Upper lobe of left lung (tissue), 6 donors: ENCODE results near the gene BPIFB3. TPM values are rescaled to one million over a fixed set of nuclear protein-coding genes. Genes with fewer than 3 reads are reported as not detected.

ENCODE experiments used
- ATAC-seq, 2 donors: fragments of 200-7000 bp; cut with Tn5 transposase; one replicate each; pipeline ENCODE4 v1.9.1; 2022; ENCODE audit warnings: mild to moderate bottlenecking in 2 of 2, moderate library complexity in 2 of 2; ENCODE audit not compliant: low FRiP score in 2 of 2
- DNase-seq, 2 donors: peaks; one replicate each; pipeline ENCODE4 v3.0.0-alpha.2; 2019 to 2020
- H3K27ac ChIP-seq, 4 donors: fragments of 200-600 bp; sonication (generic); one replicate each; pipeline ENCODE4 v1.5.1; 2016 to 2019
- H3K27me3 ChIP-seq, 4 donors: fragments of 200-600 bp; sonication (generic); one replicate each; pipeline ENCODE4 v1.5.1; 2017 to 2019
- H3K36me3 ChIP-seq, 4 donors: fragments of 200-600 bp; sonication (generic); one replicate each; pipeline ENCODE4 v1.5.1; 2016 to 2019
- H3K4me1 ChIP-seq, 4 donors: fragments of 200-600 bp; sonication (generic); one replicate each; pipeline ENCODE4 v1.5.1; 2018 to 2019
- H3K4me3 ChIP-seq, 4 donors: fragments of 200-600 bp; sonication (generic); one replicate each; pipeline ENCODE4 v1.5.1; 2017 to 2019; ENCODE audit warnings: mild to moderate bottlenecking in 2 of 4, moderate library complexity in 1 of 4
- H3K9me3 ChIP-seq, 4 donors: fragments of 200-600 bp; sonication (generic); one replicate each; pipeline ENCODE4 v1.5.1; 2018 to 2019
- EP300 ChIP-seq, 4 donors: sonication (generic); formaldehyde crosslinking; IDR thresholded peaks; one replicate each; pipeline ENCODE4 v1.5.1; 2017; ENCODE audit warnings: antibody characterized with exemption in 4 of 4, control low read depth in 2 of 4
- POLR2A ChIP-seq, 4 donors: fragments of 450-650 bp; IDR thresholded peaks; one replicate each; pipeline ENCODE4 v1.5.1; 2016 to 2017; ENCODE audit warnings: antibody characterized with exemption in 4 of 4, mild to moderate bottlenecking in 2 of 4
- POLR2AphosphoS5 ChIP-seq, 2 donors: sonication (generic); formaldehyde crosslinking; IDR thresholded peaks; one replicate each; pipeline ENCODE4 v1.5.1; 2017; ENCODE audit warnings: antibody characterized with exemption in 2 of 2
- WGBS, 2 donors: methylation state at CpG; one replicate each; pipeline ENCODE4 v1.1.5; 2017 to 2018; 5-methylcytosine and 5-hydroxymethylcytosine counted together
- total RNA-seq, 6 donors: library from RNA; depleted of rRNA in 4 of 6; stranded (reverse); fragments of >200 nt in 4 of 6; gene quantifications; one replicate each; pipeline versions ENCODE4 v1.1.0 to v1.2.1, GENCODE V29; 2016 to 2021
- TF ChIP-seq, protein P1 (sequence below), 6 experiments: fragments of 450-650 bp in 4 of 6; fragments of 200-600 bp in 2 of 6; sonication (generic) in 2 of 6; IDR thresholded peaks; one replicate each; pipeline ENCODE4 v1.5.1; 2016 to 2019; ENCODE audit warnings: antibody characterized with exemption in 6 of 6
- donor health status: DM: no; HTN: no; CAD: no; lungs with moderate emphysema.
- donor health status: DM: no; HTN: yes; CAD: no; lungs with severe emphysema.

Gene BPIFB3
- total RNA-seq, 6 donors from 2014 or later = not detected

DNA sequence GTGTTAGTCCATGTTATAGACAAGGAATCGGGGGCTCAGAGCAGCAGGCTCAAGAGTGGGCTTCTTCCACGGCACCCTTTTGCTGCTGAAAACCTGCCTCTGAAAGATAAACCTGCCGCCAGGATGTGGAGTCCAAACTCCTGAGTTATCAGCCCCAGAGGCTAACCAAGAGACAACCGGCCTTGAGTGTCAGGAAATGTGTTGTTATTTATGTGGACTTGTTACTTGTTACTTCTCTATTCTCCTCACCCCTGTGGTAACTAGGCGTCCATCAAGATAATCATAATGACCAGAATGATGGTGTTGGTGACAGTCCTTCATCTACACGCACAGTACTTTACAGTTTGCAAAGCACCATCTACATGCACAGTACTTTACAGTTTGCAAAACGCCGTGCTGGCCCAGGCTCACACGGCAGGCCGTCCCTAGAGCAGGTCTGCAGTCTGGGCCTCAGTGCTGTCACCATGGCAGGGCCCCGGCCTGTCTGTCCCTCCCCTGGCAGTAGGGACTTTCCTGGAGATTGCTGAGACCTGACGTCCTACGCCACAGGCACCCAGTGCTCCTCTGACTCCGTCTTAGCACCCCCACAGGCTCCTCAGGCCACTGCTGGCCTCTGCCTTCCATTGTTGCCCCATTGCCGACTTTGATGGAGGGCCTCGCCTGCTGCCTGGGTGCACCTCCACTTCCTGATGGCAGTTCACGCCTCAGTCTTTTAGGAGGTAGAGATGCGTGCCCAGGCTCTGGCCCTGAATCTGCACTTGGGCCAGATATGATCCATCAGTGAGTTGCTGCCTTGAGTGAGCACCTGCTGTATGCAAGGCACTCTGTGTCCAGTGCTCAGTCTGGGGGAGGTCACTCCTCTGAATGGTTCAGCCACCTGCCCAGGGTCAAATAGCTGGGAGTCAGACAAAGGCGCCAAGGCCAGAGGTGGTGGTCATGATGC is 16.7 kb downstream of the BPIFB3 start:
- no peak for ATAC-seq
- no peak for DNase-seq
- no peaks in the 10 kb centered on the region for H3K9me3 ChIP-seq
- H3K4me3 ChIP-seq = no peak overlapping the region
- H3K36me3 ChIP-seq = no peaks in the 10 kb centered on the region
- no peaks in the 10 kb centered on the region for H3K4me1 ChIP-seq
- no peaks in the 10 kb centered on the region for H3K27me3 ChIP-seq
- no peak for TF ChIP-seq POLR2A (IDR thresholded peaks at IDR 0.05)
- TF ChIP-seq POLR2AphosphoS5 (IDR thresholded peaks at IDR 0.05) = no peak
- TF ChIP-seq, protein P1, sequence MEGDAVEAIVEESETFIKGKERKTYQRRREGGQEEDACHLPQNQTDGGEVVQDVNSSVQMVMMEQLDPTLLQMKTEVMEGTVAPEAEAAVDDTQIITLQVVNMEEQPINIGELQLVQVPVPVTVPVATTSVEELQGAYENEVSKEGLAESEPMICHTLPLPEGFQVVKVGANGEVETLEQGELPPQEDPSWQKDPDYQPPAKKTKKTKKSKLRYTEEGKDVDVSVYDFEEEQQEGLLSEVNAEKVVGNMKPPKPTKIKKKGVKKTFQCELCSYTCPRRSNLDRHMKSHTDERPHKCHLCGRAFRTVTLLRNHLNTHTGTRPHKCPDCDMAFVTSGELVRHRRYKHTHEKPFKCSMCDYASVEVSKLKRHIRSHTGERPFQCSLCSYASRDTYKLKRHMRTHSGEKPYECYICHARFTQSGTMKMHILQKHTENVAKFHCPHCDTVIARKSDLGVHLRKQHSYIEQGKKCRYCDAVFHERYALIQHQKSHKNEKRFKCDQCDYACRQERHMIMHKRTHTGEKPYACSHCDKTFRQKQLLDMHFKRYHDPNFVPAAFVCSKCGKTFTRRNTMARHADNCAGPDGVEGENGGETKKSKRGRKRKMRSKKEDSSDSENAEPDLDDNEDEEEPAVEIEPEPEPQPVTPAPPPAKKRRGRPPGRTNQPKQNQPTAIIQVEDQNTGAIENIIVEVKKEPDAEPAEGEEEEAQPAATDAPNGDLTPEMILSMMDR (IDR thresholded peaks at IDR 0.05) = no peak
- no peak for TF ChIP-seq EP300 (IDR thresholded peaks at IDR 0.05)
- WGBS, 2 donors = 68 to 77% methylated on average over 12 to 19 of the region's 19 CpGs
- H3K27ac ChIP-seq = no peak overlapping the region

DNA sequence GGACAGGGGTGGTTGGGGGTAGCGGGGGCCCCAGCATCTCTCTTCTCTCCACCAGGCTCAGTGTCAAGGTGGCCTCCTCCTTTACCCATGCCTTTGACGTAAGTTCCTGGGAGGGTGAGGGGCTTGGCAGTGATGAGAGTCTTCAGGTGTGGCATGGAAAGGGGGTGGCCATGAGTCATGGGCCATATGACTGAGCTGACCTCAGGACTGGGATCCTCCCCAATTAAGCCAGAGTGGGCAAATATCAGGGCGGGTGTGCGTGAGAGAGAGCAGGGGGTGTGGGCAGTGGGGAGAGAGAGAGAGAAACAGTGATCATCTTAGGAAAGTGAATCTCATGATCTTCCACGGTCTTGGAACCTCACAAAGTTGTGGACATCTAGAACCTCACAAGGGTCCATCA is 17.5 kb downstream of the BPIFB3 start:
- WGBS, 2 donors = 79 to 86% methylated on average over 3 to 5 of the region's 5 CpGs
- Histone ChIP-seq H3K4me3 (no peak overlapping the region), H3K9me3 (no peaks in the 10 kb centered on the region), H3K4me1 (no peaks in the 10 kb centered on the region), H3K27me3 (no peaks in the 10 kb centered on the region), H3K36me3 (no peaks in the 10 kb centered on the region), H3K27ac (no peak overlapping the region)
- DNase-seq (no peak), ATAC-seq (no peak)
- TF ChIP-seq POLR2AphosphoS5 (IDR thresholded peaks at IDR 0.05) = no peak
- TF ChIP-seq, protein P1 (IDR thresholded peaks at IDR 0.05) = no peak
- no peak for TF ChIP-seq EP300 (IDR thresholded peaks at IDR 0.05)
- no peak for TF ChIP-seq POLR2A (IDR thresholded peaks at IDR 0.05)

DNA sequence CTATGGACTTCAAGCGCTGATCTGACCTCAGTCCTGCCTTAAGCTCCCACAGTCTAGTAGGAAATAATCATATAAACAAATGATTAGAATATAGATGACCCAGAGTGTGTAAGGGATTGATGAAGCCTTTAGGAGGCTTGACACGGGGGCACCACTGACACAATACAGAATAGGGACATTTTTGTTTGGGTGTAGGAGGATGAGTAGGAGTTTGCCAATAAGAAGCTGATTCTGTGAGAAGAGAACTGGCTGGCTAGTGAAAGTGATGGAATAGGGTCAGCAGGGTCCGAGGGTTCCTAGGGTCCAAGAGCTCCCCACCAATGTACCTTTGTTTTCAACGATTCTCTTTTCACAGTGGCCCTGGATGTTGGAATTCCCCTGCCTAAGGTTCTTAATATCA is 18.7 kb downstream of the BPIFB3 start:
- Histone ChIP-seq H3K27me3 (no peaks in the 10 kb centered on the region), H3K4me3 (no peak overlapping the region), H3K36me3 (no peaks in the 10 kb centered on the region), H3K4me1 (no peaks in the 10 kb centered on the region), H3K9me3 (no peaks in the 10 kb centered on the region), H3K27ac (no peak overlapping the region)
- DNase-seq (no peak), ATAC-seq (no peak)
- WGBS, 2 donors = 81 to 89% methylated on average over 4 of the region's 4 CpGs
- TF ChIP-seq POLR2A (IDR thresholded peaks at IDR 0.05) (no peak), EP300 (IDR thresholded peaks at IDR 0.05) (no peak), POLR2AphosphoS5 (IDR thresholded peaks at IDR 0.05) (no peak)
- TF ChIP-seq, protein P1 (IDR thresholded peaks at IDR 0.05) = no peak

DNA sequence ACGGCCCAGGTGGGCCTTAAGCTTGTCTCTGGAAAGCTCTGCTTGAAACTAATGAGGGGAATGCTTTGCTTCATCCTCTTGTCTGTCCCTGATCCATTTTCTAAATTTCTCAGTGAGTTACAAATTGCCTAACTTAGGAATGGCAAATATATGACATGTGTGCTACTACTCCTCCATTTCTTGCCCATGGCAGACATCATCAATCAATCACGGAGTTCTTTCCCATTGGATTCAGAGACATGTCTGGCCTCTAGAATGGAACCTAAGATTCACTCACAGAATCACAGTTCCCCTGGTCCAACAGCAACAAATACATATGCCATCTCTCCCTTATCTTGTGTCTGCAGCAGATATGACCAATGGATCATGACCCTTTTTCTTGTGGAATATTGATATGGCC is 19.1 kb downstream of the BPIFB3 start:
- no peaks in the 10 kb centered on the region for H3K9me3 ChIP-seq
- ATAC-seq (no peak), DNase-seq (no peak)
- no peak overlapping the region for H3K27ac ChIP-seq
- no peaks in the 10 kb centered on the region for H3K4me1 ChIP-seq
- H3K4me3 ChIP-seq = no peak overlapping the region
- WGBS, 2 donors = 87 to 88% methylated on average over 2 of the region's 2 CpGs
- no peaks in the 10 kb centered on the region for H3K36me3 ChIP-seq
- no peaks in the 10 kb centered on the region for H3K27me3 ChIP-seq
- TF ChIP-seq, protein P1 (IDR thresholded peaks at IDR 0.05) = no peak
- TF ChIP-seq POLR2A (IDR thresholded peaks at IDR 0.05) = no peak
- no peak for TF ChIP-seq POLR2AphosphoS5 (IDR thresholded peaks at IDR 0.05)
- no peak for TF ChIP-seq EP300 (IDR thresholded peaks at IDR 0.05)
